EL (cell line): ENCODE data around the gene MCUR1.
"Not testable (repeated sequence)": the region's sequence is repeated elsewhere in the genome, so short reads cannot be mapped to it uniquely, and the experiment has no call there.

Experiments used
- DNase-seq: peaks from one replicate; pipeline ENCODE4 v3.0.0-alpha.2; 2016

Gene MCUR1

DNA sequence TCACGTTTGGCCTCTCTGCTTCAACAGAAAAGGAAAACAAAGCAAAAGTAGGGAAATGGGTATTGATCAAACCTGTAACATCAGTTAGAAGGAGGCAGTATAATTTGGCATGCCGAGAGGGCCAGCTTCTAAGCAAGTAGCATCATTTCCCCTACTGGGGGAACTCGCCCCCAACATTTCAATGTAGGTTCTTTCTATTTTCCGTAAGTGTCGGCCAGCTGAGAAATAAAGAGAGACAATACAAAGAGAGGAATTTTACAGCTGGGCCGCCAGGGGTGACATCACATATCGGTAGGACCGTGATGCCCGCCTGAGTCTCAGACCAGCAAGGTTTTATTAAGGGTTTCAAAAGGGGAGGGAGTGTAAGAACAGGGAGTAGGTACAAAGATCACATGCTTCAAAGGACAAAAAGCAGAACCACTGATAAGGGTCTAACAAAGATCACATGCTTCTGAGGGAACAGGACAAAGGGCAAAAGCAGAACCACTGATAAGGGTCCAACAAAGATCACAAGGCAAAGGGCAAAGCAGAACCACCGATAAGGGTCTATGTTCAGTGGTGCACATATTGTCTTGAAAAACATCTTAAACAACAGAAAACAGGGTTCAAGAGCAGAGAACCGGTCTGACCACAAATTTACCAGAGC is 14.4 kb upstream of the MCUR1 start:
- not testable (repeated sequence) for DNase-seq

GRCh38 chr6:13827032-13827431 is 12.7 kb upstream of the MCUR1 start:
- no peak for DNase-seq

- DNase-seq = no peak
These were observed 11.5 kb upstream of the MCUR1 start for GRCh38 chr6:13825871-13826270.

- DNase-seq = no peak
These were observed 4.0 kb upstream of the MCUR1 start for GRCh38 chr6:13818341-13818740.

- DNase-seq = no peak
These were observed 700 bp upstream of the MCUR1 start for GRCh38 chr6:13814938-13815575.

GRCh38 chr6:13813621-13814175 is 659 bp downstream of the MCUR1 start:
- DNase-seq = peak; percentile 81

- no peak for DNase-seq
These were observed 1.3 kb downstream of the MCUR1 start for GRCh38 chr6:13813026-13813425.

DNA sequence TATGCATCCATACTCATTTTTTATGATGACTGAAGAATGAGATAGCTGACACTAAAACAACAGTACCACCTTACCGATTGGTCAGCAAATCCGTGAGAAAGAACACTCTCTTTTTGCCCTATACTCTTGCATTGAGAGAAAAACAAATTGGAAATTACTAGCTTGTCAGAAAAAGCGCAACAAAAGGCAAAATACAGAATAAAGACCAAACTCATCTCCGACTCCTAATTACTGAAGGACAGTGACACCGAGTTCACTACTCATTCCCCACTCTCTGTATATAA is 2.1 kb downstream of the MCUR1 start:
- DNase-seq = no peak

GRCh38 chr6:13811627-13812358 is 2.6 kb downstream of the MCUR1 start:
- no peak for DNase-seq

DNA sequence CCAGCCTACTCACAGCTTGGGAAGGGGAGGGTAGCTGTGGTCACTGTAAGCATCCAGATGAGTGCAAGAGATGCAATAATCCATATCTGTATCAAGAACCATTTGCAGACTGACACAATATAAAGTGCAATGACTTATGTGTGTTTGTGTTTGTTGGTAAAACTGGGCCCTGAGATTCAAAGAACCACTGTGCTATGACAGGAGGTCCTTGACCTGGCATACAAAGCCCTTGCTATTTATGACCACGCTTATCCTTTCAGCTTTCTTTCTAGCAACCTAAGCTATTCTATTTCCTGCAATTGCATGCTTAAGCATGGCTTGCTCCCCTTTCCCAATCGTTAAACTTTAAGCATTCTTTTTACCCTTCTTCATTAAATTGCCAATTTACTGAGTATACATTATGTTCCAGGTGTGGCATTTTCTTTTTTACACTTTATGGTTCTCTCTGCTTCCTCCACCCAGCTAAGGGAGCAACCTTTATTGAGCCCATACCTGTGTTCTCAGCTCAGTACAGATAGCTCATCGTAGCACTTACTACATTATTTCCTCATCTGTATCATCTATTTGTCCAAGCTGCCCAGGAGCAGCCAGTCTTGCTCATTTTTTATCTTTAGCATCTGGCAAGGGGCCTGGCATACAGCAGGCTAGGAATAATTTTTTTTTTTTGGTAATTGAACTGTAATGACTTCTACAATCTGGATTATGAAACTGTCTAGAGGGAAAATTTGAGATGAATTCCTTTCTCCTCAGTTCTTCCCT is 3.5 kb downstream of the MCUR1 start:
- DNase-seq = no peak

- no peak for DNase-seq
These were observed 5.6 kb downstream of the MCUR1 start for GRCh38 chr6:13808801-13809200.

DNA sequence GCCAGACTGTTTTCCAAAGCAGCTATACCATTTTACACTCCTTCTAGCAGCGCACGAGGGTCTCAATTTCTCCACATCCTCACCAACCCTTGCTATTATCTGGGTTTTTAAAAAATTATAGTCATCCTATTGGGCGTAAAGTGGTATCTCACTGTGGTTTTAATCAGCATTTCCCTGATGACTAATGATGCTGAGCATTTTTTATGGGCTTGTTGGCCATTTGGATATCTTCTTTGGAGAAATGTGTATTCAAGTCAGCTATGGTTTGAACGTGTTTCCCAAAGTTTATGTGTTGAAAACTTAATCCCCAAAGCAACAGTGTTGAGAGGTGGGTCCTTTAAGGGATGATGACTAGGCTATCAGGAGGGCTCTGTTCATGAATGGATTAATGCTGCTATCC is 6.7 kb downstream of the MCUR1 start:
- DNase-seq = peak; percentile 30

DNA sequence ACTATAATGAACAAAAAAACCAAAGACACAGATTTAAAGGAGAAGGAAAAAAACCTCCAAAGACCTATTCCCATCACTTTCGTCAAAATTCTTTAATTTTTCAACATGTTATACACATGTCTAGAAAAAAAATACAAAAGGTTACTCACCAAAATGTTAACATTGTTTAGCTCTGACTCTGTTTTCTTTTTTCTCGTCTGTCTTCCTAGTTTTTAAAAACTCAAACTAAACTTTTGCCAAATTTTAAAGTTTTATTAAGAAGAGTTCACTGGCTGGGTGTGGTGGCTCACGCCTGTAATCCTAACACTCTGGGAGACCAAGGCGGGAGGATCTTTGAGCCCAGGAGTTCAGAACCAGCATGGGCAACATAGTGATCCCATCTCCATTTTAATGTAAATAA is 10.8 kb downstream of the MCUR1 start:
- no peak for DNase-seq

- no peak for DNase-seq
These were observed 13.7 kb downstream of the MCUR1 start for GRCh38 chr6:13800615-13801014.

- DNase-seq = no peak
These were observed 17.6 kb downstream of the MCUR1 start for GRCh38 chr6:13796781-13797180.

- DNase-seq = peak; percentile 80
These were observed 19.2 kb downstream of the MCUR1 start for GRCh38 chr6:13795041-13795750.

DNA sequence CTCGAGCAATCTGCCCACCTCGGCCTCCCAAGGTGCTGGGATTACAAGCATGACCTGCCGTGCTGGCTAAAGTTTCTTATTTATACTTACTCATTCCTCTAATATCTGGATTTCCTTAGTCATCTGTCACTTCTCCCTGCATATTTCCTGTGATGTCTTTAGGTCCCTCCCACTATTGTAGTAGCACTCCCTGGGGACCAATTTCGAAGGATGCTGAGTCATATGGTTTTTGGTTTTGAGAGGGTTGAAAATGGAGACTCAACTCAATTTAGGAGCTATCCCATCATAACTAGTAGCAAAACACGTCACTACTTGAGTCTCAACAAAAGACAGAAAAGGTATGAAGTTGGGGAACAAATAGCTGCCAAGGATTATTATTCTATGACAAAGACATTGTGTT is 20.2 kb downstream of the MCUR1 start:
- DNase-seq = peak; percentile 84

- DNase-seq = no peak
These were observed 24.6 kb downstream of the MCUR1 start for GRCh38 chr6:13789746-13790145.

DNA sequence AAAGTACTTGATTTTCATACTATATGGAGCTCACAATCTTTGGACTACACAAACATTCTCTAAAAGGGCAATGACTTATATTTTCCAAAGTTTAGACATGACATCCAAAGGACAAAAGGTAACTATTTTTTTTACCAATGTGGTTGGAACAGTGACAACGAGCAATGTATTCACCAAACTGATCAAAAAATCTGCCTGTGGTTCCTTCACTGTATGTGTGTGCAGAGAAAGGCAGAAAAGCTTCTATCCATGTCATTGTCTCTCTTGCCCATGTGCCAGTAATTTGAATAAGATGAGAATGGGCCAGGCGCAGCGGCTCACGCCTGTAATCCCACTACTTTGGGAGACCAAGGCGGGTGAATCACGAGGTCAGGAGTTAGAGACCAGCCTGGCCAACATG is 25.5 kb downstream of the MCUR1 start:
- no peak for DNase-seq

DNA sequence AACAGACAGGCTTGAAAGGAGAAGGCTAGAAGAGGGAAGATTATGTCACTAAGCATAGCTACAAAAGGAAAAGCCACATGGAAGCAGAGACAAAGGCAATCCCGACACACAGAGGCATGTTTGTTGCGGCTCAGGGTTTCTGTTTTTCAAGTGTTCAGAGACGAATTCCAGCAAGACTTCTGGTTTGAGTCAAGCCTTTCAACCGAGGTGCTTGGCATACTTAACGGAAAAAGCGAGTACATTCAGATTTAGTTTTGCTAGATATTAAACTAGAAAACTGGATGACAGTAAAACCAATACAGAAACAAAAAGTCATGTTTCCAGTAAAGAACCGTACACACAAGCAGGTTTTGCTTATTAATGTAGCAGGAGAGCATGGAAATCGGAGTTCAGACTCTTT is 27.2 kb downstream of the MCUR1 start:
- no peak for DNase-seq

- DNase-seq = not testable (repeated sequence)
These were observed 34.2 kb downstream of the MCUR1 start for GRCh38 chr6:13780162-13780561.

- no peak for DNase-seq
These were observed 36.3 kb downstream of the MCUR1 start for GRCh38 chr6:13778028-13778427.

GRCh38 chr6:13776602-13777001 is 37.8 kb downstream of the MCUR1 start:
- DNase-seq = no peak
